Islet precursor cell (in vitro differentiated cells): Measurements from ENCODE around the gene LINC00237.
A peak's percentile ranks its signal among the peaks of the same experiment; 100 is the strongest.

Experiments used
- DNase-seq: peaks from one replicate; pipeline ENCODE4 v3.0.0-alpha.2; 2018

The LINC00237 gene

GRCh38 chr20:21106171-21107017, at the start of gene LINC00237:
LINC00237 (minus strand) TSS chr20:21106358.
- DNase-seq, result no peak

GRCh38 chr20:21155268-21155667, 49.1 kb upstream of the LINC00237 start:
- no peak for DNase-seq

- no peak for DNase-seq
Measured at GRCh38 chr20:21154692-21155091, 48.5 kb upstream of the LINC00237 start.

- DNase-seq, result no peak
Measured at GRCh38 chr20:21151791-21152190, 45.6 kb upstream of the LINC00237 start.

GRCh38 chr20:21149344-21149743, 43.2 kb upstream of the LINC00237 start:
- no peak for DNase-seq

- DNase-seq, result no peak
Measured at GRCh38 chr20:21147593-21147992, 41.4 kb upstream of the LINC00237 start.

GRCh38 chr20:21146215-21146614, 40.1 kb upstream of the LINC00237 start:
- no peak for DNase-seq

- DNase-seq, result no peak
Measured at GRCh38 chr20:21145424-21145823, 39.3 kb upstream of the LINC00237 start.

- DNase-seq, result no peak
Measured at GRCh38 chr20:21143194-21143890, 37.2 kb upstream of the LINC00237 start.

- DNase-seq, result no peak
Measured at GRCh38 chr20:21141825-21142224, 35.7 kb upstream of the LINC00237 start.

- DNase-seq, result no peak
Measured at GRCh38 chr20:21139881-21140566, 33.9 kb upstream of the LINC00237 start.

- DNase-seq, result no peak
Measured at GRCh38 chr20:21137078-21137477, 30.9 kb upstream of the LINC00237 start.

- DNase-seq, result no peak
Measured at GRCh38 chr20:21136015-21136732, 30.0 kb upstream of the LINC00237 start.

GRCh38 chr20:21134883-21135493, 28.8 kb upstream of the LINC00237 start:
- no peak for DNase-seq

GRCh38 chr20:21133917-21134622, 27.9 kb upstream of the LINC00237 start:
- no peak for DNase-seq

GRCh38 chr20:21133404-21133803, 27.2 kb upstream of the LINC00237 start:
- no peak for DNase-seq

- no peak for DNase-seq
Measured at GRCh38 chr20:21129861-21130260, 23.7 kb upstream of the LINC00237 start.

- DNase-seq, result no peak
Measured at GRCh38 chr20:21127201-21127981, 21.2 kb upstream of the LINC00237 start.

- DNase-seq, result no peak
Measured at GRCh38 chr20:21126581-21126870, 20.4 kb upstream of the LINC00237 start.

GRCh38 chr20:21125849-21126580, 19.9 kb upstream of the LINC00237 start, which contains the start of gene KIZ:
KIZ (plus strand) TSS chr20:21126082; CDS start chr20:21126116, 34 bp downstream.
- peak; percentile 99 for DNase-seq
